ENCODE data around the gene SEMA5A.

GRCh38 chr5:9165546-9165945 lies 380.3 kb downstream of the SEMA5A start:
- TF ChIP-seq POLR2A (IDR thresholded peaks at IDR 0.05) = no peak
- no peak for TF ChIP-seq CTCF (IDR thresholded peaks at IDR 0.05)
- TF ChIP-seq POLR2AphosphoS5 (IDR thresholded peaks at IDR 0.05) = no peak
